CD14-positive monocyte (primary cell): ENCODE data around the gene PODN. TPM values are rescaled to one million over a fixed set of nuclear protein-coding genes. Genes with fewer than 3 reads are reported as not detected.

Source experiments
- DNase-seq, 3 donors: peaks; one replicate each; pipeline ENCODE4 v3.0.0-alpha.2; 2011 to 2022
- H2AFZ ChIP-seq: 2 replicates; pipeline ENCODE4 v1.6.0; 2012; ENCODE audit warnings: mild to moderate bottlenecking, low read depth, low read length, inconsistent platforms; ENCODE audit not compliant: insufficient read depth, poor library complexity, severe bottlenecking
- H3K27ac ChIP-seq, 2 donors: 1 replicate in 1 of 2; 2 replicates in 1 of 2; pipeline ENCODE4 v1.5.1; 2012 to 2013; ENCODE audit warnings: low read length in 2 of 2, control low read depth in 1 of 2, inconsistent platforms in 1 of 2, low read depth in 1 of 2, mild to moderate bottlenecking in 1 of 2
- H3K27me3 ChIP-seq, 2 donors: one replicate each; pipeline versions ENCODE4 v1.6.0 to v1.6.1; 2011 to 2013; ENCODE audit warnings: low read length in 2 of 2; ENCODE audit not compliant: control insufficient read depth in 2 of 2, insufficient read depth in 2 of 2
- H3K36me3 ChIP-seq, 2 donors: replicated peaks in 1 of 2; 1 replicate in 1 of 2; 2 replicates in 1 of 2; pipeline versions ENCODE4 v1.5.1 to v1.6.1; 2012 to 2013; ENCODE audit warnings: low read length in 2 of 2, control low read depth in 1 of 2, inconsistent platforms in 1 of 2, mild to moderate bottlenecking in 1 of 2; ENCODE audit not compliant: insufficient read depth in 2 of 2, control insufficient read depth in 1 of 2
- H3K4me1 ChIP-seq, 2 donors: 1 replicate in 1 of 2; 2 replicates in 1 of 2; pipeline versions ENCODE4 v1.5.1 to v1.6.1; 2012 to 2013; ENCODE audit warnings: low read length in 2 of 2, control low read depth in 1 of 2, inconsistent platforms in 1 of 2, mild to moderate bottlenecking in 1 of 2, moderate library complexity in 1 of 2; ENCODE audit not compliant: insufficient read depth in 2 of 2, control insufficient read depth in 1 of 2
- H3K4me2 ChIP-seq: replicated peaks from 2 replicates; pipeline ENCODE3; 2012; ENCODE audit warnings: low read length, moderate library complexity, mild to moderate bottlenecking; ENCODE audit not compliant: poor library complexity, severe bottlenecking; ENCODE audit errors: extremely low read depth
- H3K4me3 ChIP-seq, 3 experiments: fragments of 200-600 bp in 1 of 3; sonication (generic) in 1 of 3; replicated peaks in 1 of 3; 1 replicate in 2 of 3; 2 replicates in 1 of 3; pipeline ENCODE4 v1.5.1; 2011 to 2013; ENCODE audit warnings: low read length in 3 of 3, mild to moderate bottlenecking in 3 of 3, control low read depth in 2 of 3, low read depth in 2 of 3, inconsistent platforms in 1 of 3, moderate library complexity in 1 of 3
- H3K79me2 ChIP-seq: 2 replicates; pipeline ENCODE4 v1.6.0; 2012; ENCODE audit warnings: mild to moderate bottlenecking, control low read depth, inconsistent platforms, low read length, moderate library complexity; ENCODE audit not compliant: insufficient read depth
- H3K9ac ChIP-seq: 2 replicates; pipeline ENCODE4 v1.6.0; 2017; ENCODE audit warnings: low read length, mild to moderate bottlenecking; ENCODE audit not compliant: insufficient read depth, poor library complexity, severe bottlenecking
- H3K9me3 ChIP-seq, 2 donors: replicated peaks in 1 of 2; 1 replicate in 1 of 2; 2 replicates in 1 of 2; pipeline versions ENCODE4 v1.5.1 to v1.6.1; 2012 to 2013; ENCODE audit warnings: low read length in 2 of 2, control low read depth in 1 of 2; ENCODE audit not compliant: control insufficient read depth in 1 of 2, insufficient read depth in 1 of 2
- H4K20me1 ChIP-seq: 2 replicates; pipeline ENCODE4 v1.6.0; 2012; ENCODE audit warnings: mild to moderate bottlenecking, low read length, control low read depth, moderate library complexity; ENCODE audit not compliant: insufficient read depth
- H3K27ac Mint-ChIP-seq, 7 donors: one replicate each; pipeline ENCODE4 v1.8.0; 2020; ENCODE audit warnings: mild to moderate bottlenecking in 7 of 7, mixed read lengths in 7 of 7, moderate library complexity in 6 of 7, inconsistent platforms in 2 of 7
- H3K27me3 Mint-ChIP-seq, 3 donors: one replicate each; pipeline ENCODE4 v1.8.0; 2021 to 2022; ENCODE audit warnings: low read depth in 3 of 3, mild to moderate bottlenecking in 3 of 3, mixed read lengths in 3 of 3, moderate library complexity in 3 of 3, inconsistent platforms in 1 of 3
- H3K36me3 Mint-ChIP-seq, 2 donors: one replicate each; pipeline ENCODE4 v1.8.0; 2020; ENCODE audit warnings: mixed read lengths in 2 of 2, inconsistent platforms in 1 of 2, mild to moderate bottlenecking in 1 of 2
- H3K4me1 Mint-ChIP-seq: one replicate; pipeline ENCODE4 v1.8.0; 2020; ENCODE audit warnings: mild to moderate bottlenecking, mixed read lengths
- H3K4me3 Mint-ChIP-seq, 2 donors: one replicate each; pipeline ENCODE4 v1.8.0; 2020; ENCODE audit warnings: mild to moderate bottlenecking in 2 of 2, mixed read lengths in 2 of 2, moderate library complexity in 1 of 2
- H3K9me3 Mint-ChIP-seq, 7 donors: one replicate each; pipeline ENCODE4 v1.8.0; 2020 to 2022; ENCODE audit warnings: mixed read lengths in 7 of 7, mild to moderate bottlenecking in 6 of 7, moderate library complexity in 6 of 7, inconsistent platforms in 2 of 7
- WGBS: methylation state at CpG from one replicate; pipeline ENCODE4 v1.1.5; 2013; ENCODE audit warnings: missing lambda C conversion rate; ENCODE audit not compliant: insufficient coverage; 5-methylcytosine and 5-hydroxymethylcytosine counted together
- intact Hi-C, 2 donors: fragments of 100-400 bp; cut with micrococcal nuclease; formaldehyde crosslinking; loops; one replicate each; pipeline versions ENCODE4 v1.15.0 to v1.15.1; 2023
- polyA plus RNA-seq, 3 donors: library from polyadenylated mRNA; depleted of rRNA in 1 of 3; unstranded in 2 of 3; stranded (reverse) in 1 of 3; fragments of 300-500 nt in 2 of 3; fragments of >200 nt in 1 of 3; fragmentation: Illumina TruSeq in 2 of 3; gene quantifications; 1 replicate in 2 of 3; 2 replicates in 1 of 3; pipeline ENCODE4 v1.2.3, GENCODE V29; 2012 to 2021
- TF ChIP-seq, protein P1 (sequence below): fragments of 200-600 bp; IDR thresholded peaks from one replicate; pipeline ENCODE4 v1.8.0; 2022; ENCODE audit warnings: antibody characterized with exemption, mild to moderate bottlenecking

Gene PODN
- polyA plus RNA-seq, 3 donors, result not detected

GRCh38 chr1:53079251-53079650 lies 17.2 kb downstream of the PODN start:
- Mint-ChIP-seq H3K4me3 (no peak overlapping the region), H3K4me1 (no peaks in the 10 kb centered on the region), H3K27me3 (peaks cover 0 to 5% (median 2%) of the 10 kb centered on the region in 3 donors), H3K9me3 (no peaks in the 10 kb centered on the region), H3K27ac (no peak overlapping the region), H3K36me3 (no peaks in the 10 kb centered on the region)
- DNase-seq, result no peak
- Histone ChIP-seq H3K4me3 (no peak overlapping the region), H3K4me2 (no peak overlapping the region), H3K9ac (no peak overlapping the region), H3K9me3 (no peaks in the 10 kb centered on the region), H3K27me3 (no peaks in the 10 kb centered on the region), H3K4me1 (no peaks in the 10 kb centered on the region), H4K20me1 (no peaks in the 10 kb centered on the region), H3K79me2 (no peaks in the 10 kb centered on the region), H3K36me3 (no peaks in the 10 kb centered on the region), H3K27ac (no peak overlapping the region), H2AFZ (no peak overlapping the region)
- intact Hi-C loops, result no loop called here
- TF ChIP-seq, protein P1, sequence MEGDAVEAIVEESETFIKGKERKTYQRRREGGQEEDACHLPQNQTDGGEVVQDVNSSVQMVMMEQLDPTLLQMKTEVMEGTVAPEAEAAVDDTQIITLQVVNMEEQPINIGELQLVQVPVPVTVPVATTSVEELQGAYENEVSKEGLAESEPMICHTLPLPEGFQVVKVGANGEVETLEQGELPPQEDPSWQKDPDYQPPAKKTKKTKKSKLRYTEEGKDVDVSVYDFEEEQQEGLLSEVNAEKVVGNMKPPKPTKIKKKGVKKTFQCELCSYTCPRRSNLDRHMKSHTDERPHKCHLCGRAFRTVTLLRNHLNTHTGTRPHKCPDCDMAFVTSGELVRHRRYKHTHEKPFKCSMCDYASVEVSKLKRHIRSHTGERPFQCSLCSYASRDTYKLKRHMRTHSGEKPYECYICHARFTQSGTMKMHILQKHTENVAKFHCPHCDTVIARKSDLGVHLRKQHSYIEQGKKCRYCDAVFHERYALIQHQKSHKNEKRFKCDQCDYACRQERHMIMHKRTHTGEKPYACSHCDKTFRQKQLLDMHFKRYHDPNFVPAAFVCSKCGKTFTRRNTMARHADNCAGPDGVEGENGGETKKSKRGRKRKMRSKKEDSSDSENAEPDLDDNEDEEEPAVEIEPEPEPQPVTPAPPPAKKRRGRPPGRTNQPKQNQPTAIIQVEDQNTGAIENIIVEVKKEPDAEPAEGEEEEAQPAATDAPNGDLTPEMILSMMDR, result no peak
- WGBS, result 93% methylated on average over 3 of the region's 4 CpGs

DNA sequence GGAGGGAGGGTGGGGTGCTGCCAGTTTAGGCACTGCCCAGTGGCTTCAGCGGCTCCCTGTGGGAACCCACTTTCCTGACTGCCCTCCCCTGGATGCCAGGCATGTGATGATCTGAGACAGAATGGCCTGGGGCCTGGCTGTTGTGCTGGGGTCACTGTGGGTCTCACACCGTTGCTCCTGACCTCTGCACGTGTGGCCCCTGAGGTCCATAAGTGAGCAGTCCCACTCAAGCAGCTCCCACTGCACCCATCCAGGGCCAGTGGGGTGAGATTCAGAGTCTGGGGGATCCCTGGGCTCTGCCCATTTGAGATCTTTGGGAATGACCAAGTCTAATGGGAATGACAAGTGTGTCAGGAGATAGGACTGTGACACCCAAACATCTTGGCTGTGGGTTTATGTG lies 18.0 kb downstream of the PODN start:
- H3K4me3 Mint-ChIP-seq, result no peak overlapping the region

More for the DNA sequence above, 18.0 kb downstream of the PODN start:
- no peaks in the 10 kb centered on the region for H3K79me2 ChIP-seq
- no peaks in the 10 kb centered on the region for H3K27me3 ChIP-seq
- H3K27ac ChIP-seq, result no peak overlapping the region
- H3K4me3 ChIP-seq, result no peak overlapping the region
- no peaks in the 10 kb centered on the region for H3K4me1 ChIP-seq
- no peaks in the 10 kb centered on the region for H3K9me3 ChIP-seq
- intact Hi-C loops, result no loop called here
- 0% methylated on average over 1 of the region's 3 CpGs for WGBS
- H2AFZ ChIP-seq, result no peak overlapping the region
- H4K20me1 ChIP-seq, result no peaks in the 10 kb centered on the region
- no peaks in the 10 kb centered on the region for H3K36me3 Mint-ChIP-seq
- no peaks in the 10 kb centered on the region for H3K36me3 ChIP-seq
- peaks cover 0 to 7% (median 2%) of the 10 kb centered on the region in 3 donors for H3K27me3 Mint-ChIP-seq
- H3K4me2 ChIP-seq, result no peak overlapping the region
- H3K4me1 Mint-ChIP-seq, result no peaks in the 10 kb centered on the region
- H3K9ac ChIP-seq, result no peak overlapping the region
- no peak for DNase-seq
- H3K9me3 Mint-ChIP-seq, result no peaks in the 10 kb centered on the region
- TF ChIP-seq, protein P1, result no peak
- no peak overlapping the region for H3K27ac Mint-ChIP-seq
